ENCODE measurements around the gene SELP. TPM values are rescaled to one million over a fixed set of nuclear protein-coding genes. Genes with fewer than 3 reads are reported as not detected.

The SELP gene
- total RNA-seq, 8 experiments from 2014 or later = 0.10 to 2.6 (median 0.61) TPM; not detected in 4

- in situ Hi-C loops (cut with MboI; ENCODE audit: low pct_unique_long_range_greater_than_20kb in 2 of 9, low sequenced_read_pairs in 9 of 9, unreplicated experiment in 9 of 9) = no loop called here
- ATAC-seq (replicated peaks in 6 of 8) = no peak
- 0 to 86% (median 36%) methylated on average over 1 of the region's 1 CpG; no CpG with 5 or more reads in 3 of the 10 experiments for WGBS, 10 experiments
- H3K27ac ChIP-seq = no peak overlapping the region
- no peaks in the 10 kb centered on the region for H3K4me1 ChIP-seq (replicated peaks in 1 of 2)
- no peak overlapping the region for H3K4me3 ChIP-seq
Measured at GRCh38 chr1:169648709-169649108, 18.8 kb upstream of the SELP start.

- ATAC-seq (replicated peaks in 6 of 8) = no peak
- H3K4me1 ChIP-seq (replicated peaks in 1 of 2) = no peaks in the 10 kb centered on the region
- in situ Hi-C loops (cut with MboI; ENCODE audit: low pct_unique_long_range_greater_than_20kb in 2 of 9, low sequenced_read_pairs in 9 of 9, unreplicated experiment in 9 of 9) = no loop called here
- WGBS, 10 experiments = 0 to 100% (median 60%) methylated on average over 1 to 2 of the region's 2 CpGs; no CpG with 5 or more reads in 1 of the 10 experiments
- H3K27ac ChIP-seq = no peak overlapping the region
- no peak overlapping the region for H3K4me3 ChIP-seq
Measured at GRCh38 chr1:169648187-169648586, 18.3 kb upstream of the SELP start.

GRCh38 chr1:169647512-169647911 lies 17.6 kb upstream of the SELP start:
- Histone ChIP-seq H3K4me1 (replicated peaks in 1 of 2) (no peaks in the 10 kb centered on the region), H3K4me3 (no peak overlapping the region), H3K27ac (no peak overlapping the region)
- no peak for ATAC-seq (replicated peaks in 6 of 8)
- in situ Hi-C loops (cut with MboI; ENCODE audit: low pct_unique_long_range_greater_than_20kb in 2 of 9, low sequenced_read_pairs in 9 of 9, unreplicated experiment in 9 of 9) = no loop called here

GRCh38 chr1:169644297-169644696 lies 14.4 kb upstream of the SELP start:
- no peak for ATAC-seq (replicated peaks in 6 of 8)
- in situ Hi-C loops (cut with MboI; ENCODE audit: low pct_unique_long_range_greater_than_20kb in 2 of 9, low sequenced_read_pairs in 9 of 9, unreplicated experiment in 9 of 9) = no loop called here
- Histone ChIP-seq H3K27ac (no peak overlapping the region), H3K4me1 (replicated peaks in 1 of 2) (no peaks in the 10 kb centered on the region), H3K4me3 (no peak overlapping the region)
- 0 to 91% (median 44%) methylated on average over 1 to 3 of the region's 3 CpGs; no CpG with 5 or more reads in 1 of the 10 experiments for WGBS, 10 experiments

GRCh38 chr1:169634877-169635276 lies 5.0 kb upstream of the SELP start:
- WGBS, 10 experiments = 0 to 73% (median 51%) methylated on average over 1 of the region's 1 CpG
- Histone ChIP-seq H3K27ac (no peak overlapping the region), H3K4me3 (no peak overlapping the region), H3K4me1 (replicated peaks in 1 of 2) (no peaks in the 10 kb centered on the region)
- in situ Hi-C loops (cut with MboI; ENCODE audit: low pct_unique_long_range_greater_than_20kb in 2 of 9, low sequenced_read_pairs in 9 of 9, unreplicated experiment in 9 of 9) = no loop called here
- no peak for ATAC-seq (replicated peaks in 6 of 8)

- Histone ChIP-seq H3K4me3 (no peak overlapping the region), H3K4me1 (replicated peaks in 1 of 2) (no peaks in the 10 kb centered on the region), H3K27ac (no peak overlapping the region)
- in situ Hi-C loops (cut with MboI; ENCODE audit: low pct_unique_long_range_greater_than_20kb in 2 of 9, low sequenced_read_pairs in 9 of 9, unreplicated experiment in 9 of 9) = no loop called here
- no peak for ATAC-seq (replicated peaks in 6 of 8)
- WGBS, 10 experiments = 0 to 100% (median 79%) methylated on average over 1 of the region's 1 CpG
Measured at GRCh38 chr1:169634145-169634544, 4.2 kb upstream of the SELP start.

- 5 to 77% (median 67%) methylated on average over 2 to 3 of the region's 3 CpGs; no CpG with 5 or more reads in 1 of the 10 experiments for WGBS, 10 experiments
- ATAC-seq (replicated peaks in 6 of 8) = no peak
- H3K27ac ChIP-seq = no peak overlapping the region
- H3K4me1 ChIP-seq (replicated peaks in 1 of 2) = no peaks in the 10 kb centered on the region
- no peak overlapping the region for H3K4me3 ChIP-seq
- in situ Hi-C loops (cut with MboI; ENCODE audit: low pct_unique_long_range_greater_than_20kb in 2 of 9, low sequenced_read_pairs in 9 of 9, unreplicated experiment in 9 of 9) = no loop called here
Measured at GRCh38 chr1:169631249-169631648, 1.3 kb upstream of the SELP start.

- in situ Hi-C loops (cut with MboI; ENCODE audit: low pct_unique_long_range_greater_than_20kb in 2 of 9, low sequenced_read_pairs in 9 of 9, unreplicated experiment in 9 of 9) = loop anchor here in 1 of 9 experiments (25.0 kb wide), 1 partner anchor 87 kb away; the partner anchor contains the start of gene SELL
- no peak for ATAC-seq (replicated peaks in 6 of 8)
- WGBS, 10 experiments = 10 to 100% (median 68%) methylated on average over 1 to 2 of the region's 2 CpGs; no CpG with 5 or more reads in 2 of the 10 experiments
- Histone ChIP-seq H3K4me1 (replicated peaks in 1 of 2) (no peaks in the 10 kb centered on the region), H3K4me3 (no peak overlapping the region), H3K27ac (no peak overlapping the region)
Measured at GRCh38 chr1:169624912-169625311, 5.0 kb downstream of the SELP start.

- no peak for ATAC-seq (replicated peaks in 6 of 8)
- Histone ChIP-seq H3K4me3 (no peak overlapping the region), H3K4me1 (replicated peaks in 1 of 2) (no peaks in the 10 kb centered on the region), H3K27ac (no peak overlapping the region)
- in situ Hi-C loops (cut with MboI; ENCODE audit: low pct_unique_long_range_greater_than_20kb in 2 of 9, low sequenced_read_pairs in 9 of 9, unreplicated experiment in 9 of 9) = loop anchor here in 1 of 9 experiments (25.0 kb wide), 1 partner anchor 88 kb away; the partner anchor contains the start of gene SELL
Measured at GRCh38 chr1:169624122-169624521, 5.8 kb downstream of the SELP start.

GRCh38 chr1:169623132-169623926 lies 6.6 kb downstream of the SELP start:
- Histone ChIP-seq H3K4me3 (no peak overlapping the region), H3K4me1 (replicated peaks in 1 of 2) (no peaks in the 10 kb centered on the region), H3K27ac (no peak overlapping the region)
- in situ Hi-C loops (cut with MboI; ENCODE audit: low pct_unique_long_range_greater_than_20kb in 2 of 9, low sequenced_read_pairs in 9 of 9, unreplicated experiment in 9 of 9) = loop anchor here in 1 of 9 experiments (25.0 kb wide), 1 partner anchor 89 kb away; the partner anchor contains the start of gene SELL
- 26 to 100% (median 74%) methylated on average over 1 to 6 of the region's 6 CpGs; no CpG with 5 or more reads in 1 of the 10 experiments for WGBS, 10 experiments
- no peak for ATAC-seq (replicated peaks in 6 of 8)

GRCh38 chr1:169620565-169620964 lies 9.4 kb downstream of the SELP start:
- no peak overlapping the region for H3K4me3 ChIP-seq
- 20 to 100% (median 88%) methylated on average over 1 to 7 of the region's 8 CpGs; no CpG with 5 or more reads in 1 of the 10 experiments for WGBS, 10 experiments
- no peak overlapping the region for H3K27ac ChIP-seq
- no peaks in the 10 kb centered on the region for H3K4me1 ChIP-seq (replicated peaks in 1 of 2)
- in situ Hi-C loops (cut with MboI; ENCODE audit: low pct_unique_long_range_greater_than_20kb in 2 of 9, low sequenced_read_pairs in 9 of 9, unreplicated experiment in 9 of 9) = loop anchor here in 1 of 9 experiments (25.0 kb wide), 1 partner anchor 92 kb away; the partner anchor contains the start of gene SELL
- ATAC-seq (replicated peaks in 6 of 8) = no peak

GRCh38 chr1:169618367-169618766 lies 11.6 kb downstream of the SELP start:
- 0 to 100% (median 64%) methylated on average over 1 to 2 of the region's 2 CpGs; no CpG with 5 or more reads in 3 of the 10 experiments for WGBS, 10 experiments
- in situ Hi-C loops (cut with MboI; ENCODE audit: low pct_unique_long_range_greater_than_20kb in 2 of 9, low sequenced_read_pairs in 9 of 9, unreplicated experiment in 9 of 9) = loop anchor here in 1 of 9 experiments (25.0 kb wide), 1 partner anchor 94 kb away; the partner anchor contains the start of gene SELL
- H3K27ac ChIP-seq = no peak overlapping the region
- H3K4me1 ChIP-seq (replicated peaks in 1 of 2) = no peaks in the 10 kb centered on the region
- ATAC-seq (replicated peaks in 6 of 8) = no peak
- no peak overlapping the region for H3K4me3 ChIP-seq

GRCh38 chr1:169615803-169616202 lies 14.1 kb downstream of the SELP start:
- Histone ChIP-seq H3K4me3 (no peak overlapping the region), H3K4me1 (replicated peaks in 1 of 2) (no peaks in the 10 kb centered on the region), H3K27ac (no peak overlapping the region)
- whole genome bisulfite sequencing, 10 experiments = 0 to 66% (median 40%) methylated on average over 1 to 5 of the region's 5 CpGs; no CpG with 5 or more reads in 1 of the 10 experiments
- no peak for ATAC-seq (replicated peaks in 6 of 8)
- in situ Hi-C loops (cut with MboI; ENCODE audit: low pct_unique_long_range_greater_than_20kb in 2 of 9, low sequenced_read_pairs in 9 of 9, unreplicated experiment in 9 of 9) = loop anchor here in 1 of 9 experiments (25.0 kb wide), 1 partner anchor 96 kb away; the partner anchor contains the start of gene SELL
